GM21723 (cell line): ENCODE data around the gene PHC2.
"Not testable (repeated sequence)": the region's sequence is repeated elsewhere in the genome, so short reads cannot be mapped to it uniquely, and the experiment has no call there.

Experiments
- ATAC-seq: cut with Tn5 transposase; IDR thresholded peaks from one replicate; pipeline ENCODE4 v1.9.1; 2021; ENCODE audit warnings: mild to moderate bottlenecking, moderate library complexity; ENCODE audit not compliant: unreplicated experiment

The PHC2 gene

GRCh38 chr1:33319949-33320618 lies 110.8 kb downstream of the PHC2 start:
- ATAC-seq = no peak

- ATAC-seq = no peak
These were observed 111.5 kb downstream of the PHC2 start for GRCh38 chr1:33319186-33319948.

GRCh38 chr1:33317946-33318345 lies 112.9 kb downstream of the PHC2 start:
- ATAC-seq = no peak

GRCh38 chr1:33317354-33317753 lies 113.5 kb downstream of the PHC2 start:
- no peak for ATAC-seq

- no peak for ATAC-seq
These were observed 114.3 kb downstream of the PHC2 start for GRCh38 chr1:33316601-33317000.

GRCh38 chr1:33314416-33314815 lies 116.5 kb downstream of the PHC2 start:
- no peak for ATAC-seq

GRCh38 chr1:33312413-33312749 lies 118.5 kb downstream of the PHC2 start:
- ATAC-seq = no peak

- no peak for ATAC-seq
These were observed 119.0 kb downstream of the PHC2 start for GRCh38 chr1:33311706-33312412.

GRCh38 chr1:33310702-33311101 lies 120.2 kb downstream of the PHC2 start:
- no peak for ATAC-seq

- not testable (repeated sequence) for ATAC-seq
These were observed 121.5 kb downstream of the PHC2 start for GRCh38 chr1:33309351-33309750.

GRCh38 chr1:33307494-33307864 lies 123.4 kb downstream of the PHC2 start:
- no peak for ATAC-seq

- no peak for ATAC-seq
These were observed 124.0 kb downstream of the PHC2 start for GRCh38 chr1:33306653-33307493.

GRCh38 chr1:33305816-33306652 lies 124.9 kb downstream of the PHC2 start:
- ATAC-seq = no peak

GRCh38 chr1:33305016-33305415 lies 125.9 kb downstream of the PHC2 start:
- ATAC-seq = no peak

GRCh38 chr1:33302325-33302724 lies 128.6 kb downstream of the PHC2 start:
- ATAC-seq = no peak

GRCh38 chr1:33301273-33301984 lies 129.5 kb downstream of the PHC2 start:
- no peak for ATAC-seq

- ATAC-seq = no peak
These were observed 130.2 kb downstream of the PHC2 start for GRCh38 chr1:33300673-33301072.

GRCh38 chr1:33299461-33300155 lies 131.3 kb downstream of the PHC2 start:
- no peak for ATAC-seq
